Esophagus squamous epithelium (tissue), 5 donors: Measurements from ENCODE around the gene CEP20. TPM values are rescaled to one million over a fixed set of nuclear protein-coding genes. Genes with fewer than 3 reads are reported as not detected.
"Not testable (repeated sequence)": the region's sequence is repeated elsewhere in the genome, so short reads cannot be mapped to it uniquely, and the experiment has no call there.

Experiments used
- DNase-seq: peaks from one replicate; lab custom pipeline; 2025; lab: John Stamatoyannopoulos, UW
- H3K27ac ChIP-seq, 4 donors: fragments of 200-600 bp; sonication (generic); one replicate each; pipeline ENCODE4 v1.5.1; 2016 to 2019; ENCODE audit warnings: mild to moderate bottlenecking in 1 of 4
- H3K27me3 ChIP-seq, 4 donors: fragments of 200-600 bp; sonication (generic); 1 replicate in 3 of 4; 2 replicates in 1 of 4; pipeline versions ENCODE4 v1.5.1 to v1.6.0; 2017 to 2021; ENCODE audit warnings: antibody characterized with exemption in 1 of 4
- H3K36me3 ChIP-seq, 3 donors: fragments of 200-600 bp; sonication (generic); one replicate each; pipeline ENCODE4 v1.5.1; 2016 to 2019
- H3K4me1 ChIP-seq, 3 donors: fragments of 200-600 bp; sonication (generic); one replicate each; pipeline ENCODE4 v1.5.1; 2017 to 2019
- H3K4me3 ChIP-seq, 4 donors: fragments of 200-600 bp; sonication (generic); 1 replicate in 3 of 4; 2 replicates in 1 of 4; pipeline ENCODE4 v1.5.1; 2016 to 2019; ENCODE audit warnings: mild to moderate bottlenecking in 2 of 4, moderate library complexity in 1 of 4
- H3K9me3 ChIP-seq, 3 donors: fragments of 200-600 bp; sonication (generic); one replicate each; pipeline ENCODE4 v1.5.1; 2016 to 2019
- POLR2A ChIP-seq, 4 donors: fragments of 450-650 bp; IDR thresholded peaks; one replicate each; pipeline ENCODE4 v1.6.1; 2017; ENCODE audit warnings: antibody characterized with exemption in 4 of 4, mild to moderate bottlenecking in 4 of 4, moderate library complexity in 3 of 4
- WGBS, 2 donors: methylation state at CpG; one replicate each; pipeline ENCODE4 v1.1.5; 2018; 5-methylcytosine and 5-hydroxymethylcytosine counted together
- intact Hi-C: fragments of 100-400 bp; cut with DNase I; formaldehyde crosslinking; loops from one replicate; pipeline ENCODE4 v1.15.0; 2022
- total RNA-seq, 4 donors: library from RNA; depleted of rRNA; stranded (reverse); fragments of >200 nt; gene quantifications; one replicate each; pipeline ENCODE4 v1.1.0, GENCODE V29; 2016
- TF ChIP-seq, protein P1 (sequence below), 6 experiments: fragments of 450-650 bp in 4 of 6; fragments of 200-600 bp in 2 of 6; sonication (generic) in 2 of 6; IDR thresholded peaks; one replicate each; pipeline ENCODE4 v1.5.1; 2016 to 2019; ENCODE audit warnings: antibody characterized with exemption in 6 of 6, mild to moderate bottlenecking in 4 of 6, moderate library complexity in 4 of 6
- donor health status: DM: yes; HTN: yes; CAD: no.

The CEP20 gene
- total RNA-seq, 4 donors from 2014 or later, result 36.1 to 74.3 (median 42.5) TPM

DNA sequence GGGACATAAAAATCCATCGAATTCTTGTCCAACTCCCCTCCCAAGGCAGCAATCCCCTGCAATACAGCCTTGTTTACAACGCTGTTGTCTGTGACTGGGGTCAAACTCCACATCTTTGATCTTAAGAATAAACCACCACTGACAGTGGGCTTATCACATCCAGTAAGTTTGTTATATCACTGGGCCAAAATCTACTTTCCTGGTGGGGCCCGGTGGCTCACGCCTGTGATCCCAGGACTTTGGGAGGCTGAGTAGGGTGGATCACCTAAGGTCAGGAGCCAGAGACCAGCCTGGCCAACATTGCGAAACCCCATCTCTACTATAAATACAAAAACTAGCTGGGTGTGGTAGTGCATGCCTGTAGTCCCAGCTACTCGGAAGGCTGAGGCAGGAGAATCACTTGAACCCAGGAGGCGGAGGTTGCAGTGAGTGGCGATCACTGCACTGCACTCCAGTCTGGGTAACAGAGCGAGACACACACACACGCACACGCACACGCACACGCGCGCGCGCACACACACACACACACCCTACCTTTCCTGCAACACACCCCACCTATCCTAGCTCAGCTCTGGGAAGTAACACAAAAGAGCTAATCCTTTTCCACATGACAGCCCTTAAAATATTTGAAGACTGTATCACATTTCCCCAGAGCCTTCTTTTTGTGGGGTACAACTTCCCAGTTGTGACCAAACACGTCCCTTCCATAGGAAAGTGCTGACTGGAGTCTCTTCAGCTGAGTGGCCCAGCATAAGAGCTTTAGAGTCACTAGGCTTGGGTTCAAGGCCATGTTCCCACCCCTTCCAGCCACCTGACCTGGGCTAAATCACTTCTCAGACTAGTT, 40.1 kb upstream of the CEP20 start:
- 94 to 98% methylated on average over 14 to 18 of the region's 18 CpGs for WGBS, 2 donors

DNA sequence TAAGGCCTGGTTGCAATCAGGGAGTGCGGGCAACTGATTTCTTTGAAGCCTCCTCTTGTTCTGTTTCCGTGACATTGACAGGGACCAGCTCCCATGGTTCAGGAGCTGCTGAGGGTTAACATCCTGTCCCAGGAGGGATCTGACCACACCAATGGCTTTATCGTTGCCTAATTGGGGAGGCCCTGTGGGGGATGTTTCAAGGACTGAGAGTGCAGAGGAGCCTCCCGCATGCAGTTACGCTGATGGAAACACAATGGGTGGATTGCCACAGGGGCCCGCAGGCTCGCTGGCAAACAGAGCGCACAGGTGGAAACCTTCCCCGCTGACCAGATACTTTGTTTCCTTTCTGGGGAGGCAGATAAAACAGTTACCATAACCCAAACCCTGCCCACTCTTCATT, 37.2 kb upstream of the CEP20 start:
- H3K4me1 ChIP-seq, result no peaks in the 10 kb centered on the region
- no peak overlapping the region for H3K27ac ChIP-seq
- H3K4me3 ChIP-seq, result no peak overlapping the region
- H3K9me3 ChIP-seq, result no peaks in the 10 kb centered on the region
- no peak for TF ChIP-seq POLR2A (IDR thresholded peaks at IDR 0.05)
- TF ChIP-seq, protein P1, sequence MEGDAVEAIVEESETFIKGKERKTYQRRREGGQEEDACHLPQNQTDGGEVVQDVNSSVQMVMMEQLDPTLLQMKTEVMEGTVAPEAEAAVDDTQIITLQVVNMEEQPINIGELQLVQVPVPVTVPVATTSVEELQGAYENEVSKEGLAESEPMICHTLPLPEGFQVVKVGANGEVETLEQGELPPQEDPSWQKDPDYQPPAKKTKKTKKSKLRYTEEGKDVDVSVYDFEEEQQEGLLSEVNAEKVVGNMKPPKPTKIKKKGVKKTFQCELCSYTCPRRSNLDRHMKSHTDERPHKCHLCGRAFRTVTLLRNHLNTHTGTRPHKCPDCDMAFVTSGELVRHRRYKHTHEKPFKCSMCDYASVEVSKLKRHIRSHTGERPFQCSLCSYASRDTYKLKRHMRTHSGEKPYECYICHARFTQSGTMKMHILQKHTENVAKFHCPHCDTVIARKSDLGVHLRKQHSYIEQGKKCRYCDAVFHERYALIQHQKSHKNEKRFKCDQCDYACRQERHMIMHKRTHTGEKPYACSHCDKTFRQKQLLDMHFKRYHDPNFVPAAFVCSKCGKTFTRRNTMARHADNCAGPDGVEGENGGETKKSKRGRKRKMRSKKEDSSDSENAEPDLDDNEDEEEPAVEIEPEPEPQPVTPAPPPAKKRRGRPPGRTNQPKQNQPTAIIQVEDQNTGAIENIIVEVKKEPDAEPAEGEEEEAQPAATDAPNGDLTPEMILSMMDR (IDR thresholded peaks at IDR 0.05), result no peak
- H3K27me3 ChIP-seq, result no peaks in the 10 kb centered on the region
- no peaks in the 10 kb centered on the region for H3K36me3 ChIP-seq
- WGBS, 2 donors, result 86 to 95% methylated on average over 6 to 9 of the region's 9 CpGs
- DNase-seq, result no peak
- intact Hi-C loops, result no loop called here

More for the DNA sequence above, 40.1 kb upstream of the CEP20 start:
- Histone ChIP-seq H3K27ac (no peak overlapping the region), H3K4me3 (no peak overlapping the region), H3K36me3 (no peaks in the 10 kb centered on the region), H3K27me3 (no peaks in the 10 kb centered on the region), H3K9me3 (no peaks in the 10 kb centered on the region), H3K4me1 (no peaks in the 10 kb centered on the region)
- TF ChIP-seq POLR2A (IDR thresholded peaks at IDR 0.05), result no peak
- TF ChIP-seq, protein P1 (IDR thresholded peaks at IDR 0.05), result no peak
- intact Hi-C loops, result no loop called here
- DNase-seq, result no peak

DNA sequence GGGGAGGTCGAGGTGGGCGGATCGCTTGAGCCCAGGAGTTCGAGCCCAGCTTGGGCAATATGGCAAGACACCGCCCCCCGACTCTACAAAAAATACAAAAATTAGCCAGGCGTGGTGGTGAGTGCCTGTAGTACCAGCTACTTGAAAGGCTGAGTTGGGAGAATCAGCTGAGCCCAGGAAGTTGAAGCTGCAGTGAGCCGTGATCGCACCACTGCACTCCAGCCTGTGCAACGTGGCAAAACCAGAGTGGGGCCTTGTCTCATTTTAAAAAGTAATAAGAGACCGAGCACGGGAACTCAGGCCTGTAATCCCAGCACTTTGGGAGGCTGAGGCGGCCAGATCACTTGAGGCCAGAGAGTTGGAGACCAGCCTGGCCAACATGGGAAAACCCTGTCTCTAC, 36.6 kb upstream of the CEP20 start:
- Histone ChIP-seq H3K27ac (no peak overlapping the region), H3K4me3 (no peak overlapping the region), H3K9me3 (no peaks in the 10 kb centered on the region), H3K27me3 (no peaks in the 10 kb centered on the region), H3K4me1 (no peaks in the 10 kb centered on the region), H3K36me3 (no peaks in the 10 kb centered on the region)
- intact Hi-C loops, result no loop called here
- 87 to 90% methylated on average over 5 to 13 of the region's 13 CpGs for WGBS, 2 donors
- TF ChIP-seq, protein P1 (IDR thresholded peaks at IDR 0.05), result no peak
- no peak for TF ChIP-seq POLR2A (IDR thresholded peaks at IDR 0.05)
- DNase-seq, result no peak

DNA sequence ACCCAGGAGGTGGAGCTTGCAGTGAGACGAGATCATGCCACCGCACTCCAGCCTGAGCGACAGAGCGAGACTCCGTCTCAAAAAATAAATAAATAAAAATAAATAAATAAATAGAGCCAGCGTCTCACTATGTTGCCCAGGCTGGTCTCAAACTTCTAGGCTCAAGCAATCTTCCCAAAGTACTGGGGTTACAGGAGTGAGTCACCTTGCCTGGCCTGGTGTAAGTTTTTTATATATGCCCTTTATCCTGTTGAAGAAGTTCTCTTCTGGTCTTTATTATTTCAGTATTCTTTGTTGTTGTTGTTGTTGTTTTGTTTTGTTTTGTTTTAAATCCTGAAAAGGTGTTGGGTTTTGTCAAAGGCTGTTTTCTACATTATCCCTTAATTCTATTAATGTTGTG, 30.9 kb upstream of the CEP20 start:
- Histone ChIP-seq H3K27ac (peak overlapping the region in 1 of 4 donors; percentile 17), H3K4me3 (no peak overlapping the region), H3K4me1 (peaks cover 0 to 7% (median 0%) of the 10 kb centered on the region in 3 donors), H3K27me3 (no peaks in the 10 kb centered on the region), H3K9me3 (no peaks in the 10 kb centered on the region), H3K36me3 (no peaks in the 10 kb centered on the region)
- intact Hi-C loops, result no loop called here
- WGBS, 2 donors, result 92 to 97% methylated on average over 6 of the region's 6 CpGs
- TF ChIP-seq, protein P1 (IDR thresholded peaks at IDR 0.05), result no peak
- no peak for TF ChIP-seq POLR2A (IDR thresholded peaks at IDR 0.05)
- no peak for DNase-seq

DNA sequence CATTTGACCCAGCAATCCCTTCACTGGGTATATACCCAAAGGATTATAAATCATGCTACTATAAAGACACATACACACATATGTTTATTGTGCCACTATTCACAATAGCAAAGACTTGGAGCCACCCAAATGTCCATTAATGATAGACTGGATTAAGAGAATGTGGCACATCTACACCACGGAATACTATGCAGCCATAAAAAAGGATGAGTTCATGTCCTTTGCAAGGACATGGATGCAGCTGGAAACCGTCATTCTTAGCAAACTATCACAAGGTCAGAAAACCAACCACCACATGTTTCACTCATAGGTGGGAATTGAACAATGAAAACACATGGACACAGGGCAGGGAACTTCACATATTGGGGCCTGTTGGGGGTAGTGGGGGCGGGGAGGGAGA, 29.9 kb upstream of the CEP20 start:
- H3K27ac ChIP-seq, intact Hi-C loops, H3K4me3 ChIP-seq, DNase-seq, H3K4me1 ChIP-seq, H3K27me3 ChIP-seq, H3K9me3 ChIP-seq, H3K36me3 ChIP-seq: not testable (repeated sequence)
- WGBS, 2 donors, result 69 to 81% methylated on average over 3 of the region's 3 CpGs
